OCI-LY1 (cell line): ENCODE measurements around the gene PRSS23.
"Not testable (repeated sequence)": the region's sequence is repeated elsewhere in the genome, so short reads cannot be mapped to it uniquely, and the experiment has no call there.

Source experiments
- H2AFZ ChIP-seq: fragments of 200-600 bp; sonication (generic), shearing (Covaris generic); 2 replicates; pipeline ENCODE4 v1.6.0; 2014; ENCODE audit warnings: antibody characterized with exemption, mild to moderate bottlenecking, low read length
- H3F3A ChIP-seq: fragments of 200-600 bp; sonication (generic), shearing (Covaris generic); 2 replicates; pipeline ENCODE4 v1.6.0; 2014; ENCODE audit warnings: mild to moderate bottlenecking, antibody characterized with exemption, low read length, moderate library complexity; ENCODE audit not compliant: insufficient read depth
- H3K27ac ChIP-seq: fragments of 200-600 bp; sonication (generic); 2 replicates; pipeline ENCODE4 v1.5.1; 2014; ENCODE audit warnings: low read length, mixed run types, mild to moderate bottlenecking, low read depth; ENCODE audit not compliant: poor library complexity, severe bottlenecking
- H3K27me3 ChIP-seq: fragments of 200-600 bp; sonication (generic); 2 replicates; pipeline ENCODE4 v1.6.0; 2014; ENCODE audit warnings: antibody characterized with exemption, mild to moderate bottlenecking, low read length, moderate library complexity; ENCODE audit not compliant: insufficient read depth
- H3K36me3 ChIP-seq: fragments of 200-600 bp; sonication (generic); 2 replicates; pipeline ENCODE4 v1.6.1; 2014; ENCODE audit warnings: mild to moderate bottlenecking, antibody characterized with exemption, low read length, moderate library complexity, mixed read lengths; ENCODE audit not compliant: insufficient read depth
- H3K4me1 ChIP-seq: fragments of 200-600 bp; sonication (generic); 2 replicates; pipeline ENCODE4 v1.5.1; 2014; ENCODE audit warnings: mild to moderate bottlenecking, low read length, moderate library complexity; ENCODE audit not compliant: insufficient read depth, severe bottlenecking
- H3K4me2 ChIP-seq: fragments of 200-600 bp; sonication (generic), shearing (Covaris generic); 2 replicates; pipeline ENCODE4 v1.6.1; 2014; ENCODE audit warnings: low read length
- H3K4me3 ChIP-seq: fragments of 200-600 bp; sonication (generic); 2 replicates; pipeline ENCODE4 v1.5.1; 2014; ENCODE audit warnings: low read length, low read depth, mild to moderate bottlenecking, mixed read lengths; ENCODE audit not compliant: poor library complexity, severe bottlenecking
- H3K79me2 ChIP-seq: fragments of 200-600 bp; shearing (Covaris generic); 2 replicates; pipeline ENCODE4 v1.6.1; 2016; ENCODE audit warnings: mixed run types, low read length, mixed read lengths; ENCODE audit not compliant: insufficient read depth
- H3K9ac ChIP-seq: fragments of 200-600 bp; sonication (generic), shearing (Covaris generic); 2 replicates; pipeline ENCODE4 v1.6.1; 2014; ENCODE audit warnings: mild to moderate bottlenecking, low read length, mixed read lengths
- H3K9me2 ChIP-seq: fragments of 200-600 bp; sonication (generic), shearing (Covaris generic); 2 replicates; pipeline ENCODE4 v1.6.1; 2014; ENCODE audit warnings: low read depth, mild to moderate bottlenecking, low read length, mixed read lengths
- H3K9me3 ChIP-seq: fragments of 200-600 bp; shearing (Covaris generic); 2 replicates; pipeline ENCODE4 v1.6.1; 2014; ENCODE audit warnings: low read length, mixed read lengths
- H4K20me1 ChIP-seq: fragments of 200-600 bp; sonication (generic), shearing (Covaris generic); 2 replicates; pipeline ENCODE4 v1.6.0; 2016; ENCODE audit warnings: mild to moderate bottlenecking, low read length; ENCODE audit not compliant: insufficient read depth
- EZH2 ChIP-seq: fragments of 200-600 bp; sonication (generic), shearing (Covaris generic); IDR thresholded peaks from 2 replicates; pipeline ENCODE4 v1.8.0; 2017; ENCODE audit warnings: borderline replicate concordance, mixed run types, mild to moderate bottlenecking, antibody characterized with exemption, low read length, moderate library complexity, mixed read lengths
- TF ChIP-seq, protein P1 (sequence below): fragments of 200-600 bp; sonication (generic), shearing (Covaris generic); IDR thresholded peaks from 2 replicates; pipeline ENCODE4 v1.5.1; 2017; ENCODE audit warnings: mild to moderate bottlenecking, antibody characterized with exemption, low read length, moderate library complexity, mixed read lengths

The PRSS23 gene

DNA sequence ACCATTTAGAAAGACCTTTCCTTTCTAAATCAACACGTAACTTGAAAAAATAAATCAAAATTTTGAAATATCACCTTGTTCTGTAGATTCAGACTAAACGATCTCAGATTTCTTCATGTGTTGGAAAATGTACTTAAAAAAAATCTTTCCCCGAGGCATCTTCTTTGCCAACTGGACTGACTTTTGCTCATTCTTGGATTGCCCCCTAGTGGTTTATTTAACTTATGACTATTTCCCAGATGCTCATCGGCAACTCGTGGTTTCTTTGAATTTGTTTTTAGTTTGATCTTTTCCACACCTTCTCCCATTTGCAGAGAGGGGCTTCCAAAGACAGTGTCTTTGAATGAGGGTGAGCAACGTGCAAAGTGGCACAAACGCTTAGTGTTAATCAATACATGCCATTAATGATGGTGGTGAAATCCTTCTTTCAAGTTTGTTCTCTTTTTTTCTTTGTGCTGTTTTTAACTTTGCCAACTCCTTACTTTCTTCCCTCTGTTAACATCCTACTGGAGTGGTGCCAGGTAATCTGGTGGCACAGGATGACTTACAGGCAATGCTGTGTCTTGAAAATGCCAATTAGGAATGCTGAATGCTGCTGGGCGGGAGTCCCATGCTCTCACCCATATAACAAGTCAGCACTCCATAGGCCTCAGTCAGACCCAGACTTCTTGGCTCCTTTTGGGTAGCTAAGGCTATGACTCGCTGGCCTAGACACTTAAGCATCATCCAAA, 18.3 kb downstream of the PRSS23 start:
- H3K27me3 ChIP-seq, result no peaks in the 10 kb centered on the region
- H2AFZ ChIP-seq, result no peak overlapping the region
- no peak overlapping the region for H3K9ac ChIP-seq
- no peaks in the 10 kb centered on the region for H3K4me1 ChIP-seq
- no peaks in the 10 kb centered on the region for H3K9me3 ChIP-seq
- no peaks in the 10 kb centered on the region for H3F3A ChIP-seq
- no peak overlapping the region for H3K4me3 ChIP-seq
- H3K27ac ChIP-seq, result no peak overlapping the region
- H3K79me2 ChIP-seq, result no peaks in the 10 kb centered on the region
- no peaks in the 10 kb centered on the region for H3K9me2 ChIP-seq
- no peaks in the 10 kb centered on the region for H4K20me1 ChIP-seq
- TF ChIP-seq, protein P1, sequence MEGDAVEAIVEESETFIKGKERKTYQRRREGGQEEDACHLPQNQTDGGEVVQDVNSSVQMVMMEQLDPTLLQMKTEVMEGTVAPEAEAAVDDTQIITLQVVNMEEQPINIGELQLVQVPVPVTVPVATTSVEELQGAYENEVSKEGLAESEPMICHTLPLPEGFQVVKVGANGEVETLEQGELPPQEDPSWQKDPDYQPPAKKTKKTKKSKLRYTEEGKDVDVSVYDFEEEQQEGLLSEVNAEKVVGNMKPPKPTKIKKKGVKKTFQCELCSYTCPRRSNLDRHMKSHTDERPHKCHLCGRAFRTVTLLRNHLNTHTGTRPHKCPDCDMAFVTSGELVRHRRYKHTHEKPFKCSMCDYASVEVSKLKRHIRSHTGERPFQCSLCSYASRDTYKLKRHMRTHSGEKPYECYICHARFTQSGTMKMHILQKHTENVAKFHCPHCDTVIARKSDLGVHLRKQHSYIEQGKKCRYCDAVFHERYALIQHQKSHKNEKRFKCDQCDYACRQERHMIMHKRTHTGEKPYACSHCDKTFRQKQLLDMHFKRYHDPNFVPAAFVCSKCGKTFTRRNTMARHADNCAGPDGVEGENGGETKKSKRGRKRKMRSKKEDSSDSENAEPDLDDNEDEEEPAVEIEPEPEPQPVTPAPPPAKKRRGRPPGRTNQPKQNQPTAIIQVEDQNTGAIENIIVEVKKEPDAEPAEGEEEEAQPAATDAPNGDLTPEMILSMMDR, result peak; percentile 71
- TF ChIP-seq EZH2, result no peak
- H3K36me3 ChIP-seq, result no peaks in the 10 kb centered on the region
- H3K4me2 ChIP-seq, result no peak overlapping the region

DNA sequence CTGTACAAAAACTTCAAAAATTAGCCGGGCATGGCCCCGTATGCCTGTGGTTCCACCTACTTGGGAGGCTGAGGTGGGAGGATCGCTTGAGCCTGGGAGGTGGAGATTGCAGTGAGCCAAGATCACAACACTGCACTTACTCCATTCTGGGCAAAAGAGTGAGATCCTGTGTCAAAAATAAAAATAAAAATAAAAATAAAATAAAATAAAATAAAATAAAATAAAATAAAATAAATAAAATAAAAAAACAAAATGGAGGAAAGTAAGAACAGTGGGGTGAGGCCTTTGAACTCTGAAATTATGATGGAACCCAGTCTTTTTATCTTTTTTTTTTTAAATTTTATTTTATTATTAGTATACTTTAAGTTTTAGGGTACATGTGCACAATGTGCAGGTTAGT, 23.8 kb downstream of the PRSS23 start:
- not testable (repeated sequence) for H3K9me2 ChIP-seq, H3K4me3 ChIP-seq, H3K4me2 ChIP-seq, H3K9me3 ChIP-seq, H3K36me3 ChIP-seq, H3K27ac ChIP-seq, H3K4me1 ChIP-seq, H3K9ac ChIP-seq, H2AFZ ChIP-seq, H3K79me2 ChIP-seq, H3F3A ChIP-seq, H4K20me1 ChIP-seq, H3K27me3 ChIP-seq

DNA sequence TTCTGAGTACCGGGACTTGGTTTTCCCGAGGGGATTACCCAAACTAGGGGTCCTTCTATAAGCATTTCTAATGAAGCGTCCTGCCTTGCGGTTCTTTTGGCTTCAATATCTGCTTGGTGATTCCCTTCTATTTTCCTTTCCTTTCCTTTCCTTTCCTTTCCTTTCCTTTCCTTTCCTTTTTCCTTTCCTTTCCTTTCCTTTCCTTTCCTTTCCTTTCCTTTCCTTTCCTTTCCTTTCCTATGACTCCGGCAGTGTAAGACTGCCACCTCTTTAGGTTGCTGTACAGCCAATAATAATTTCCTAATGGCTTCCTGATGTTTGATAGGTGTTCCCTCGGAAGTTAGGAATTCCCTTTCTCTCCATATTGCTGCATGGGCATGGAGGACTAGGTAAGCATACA, 34.0 kb downstream of the PRSS23 start:
- not testable (repeated sequence) for H3K9ac ChIP-seq, H3K79me2 ChIP-seq, H3F3A ChIP-seq, H3K4me3 ChIP-seq, H2AFZ ChIP-seq, H3K27me3 ChIP-seq, H3K36me3 ChIP-seq, H3K9me2 ChIP-seq, H3K4me1 ChIP-seq, H3K9me3 ChIP-seq, H4K20me1 ChIP-seq, H3K4me2 ChIP-seq, H3K27ac ChIP-seq

DNA sequence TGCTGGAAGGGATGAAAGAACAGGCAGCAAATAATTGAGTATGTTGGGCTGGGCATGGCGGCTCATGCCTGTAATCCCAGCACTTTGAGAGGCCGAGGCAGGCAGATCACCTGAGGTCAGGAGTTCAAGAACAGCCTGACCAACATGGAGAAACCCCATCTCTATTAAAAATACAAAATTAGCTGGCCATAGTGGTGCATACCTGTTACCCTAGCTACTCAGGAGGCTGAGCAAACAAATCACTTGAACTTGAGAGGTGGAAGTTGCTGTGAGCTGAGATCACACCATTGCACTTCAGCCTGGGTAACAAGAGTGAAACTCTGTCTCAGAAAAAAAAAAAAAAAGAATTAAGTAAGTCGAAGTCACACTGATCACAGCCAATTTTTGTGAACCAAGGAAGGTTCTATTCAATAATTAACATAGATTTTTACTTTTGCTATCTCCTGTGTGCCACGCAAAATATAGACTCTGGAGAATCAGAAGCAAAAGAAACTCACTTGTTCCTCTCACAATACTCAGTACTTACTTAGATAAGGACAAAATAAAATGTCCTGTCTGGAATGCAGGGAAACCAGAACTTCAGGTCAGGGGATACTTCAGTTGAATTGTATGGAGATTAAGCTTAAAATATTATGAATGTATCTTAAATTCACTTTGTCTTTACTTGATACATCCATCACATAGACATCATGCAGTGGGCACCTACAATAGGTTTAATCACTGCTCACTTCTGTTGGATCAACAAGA, 44.6 kb downstream of the PRSS23 start:
- H3K4me1 ChIP-seq, H3K36me3 ChIP-seq, H3K27ac ChIP-seq, H3F3A ChIP-seq, H3K27me3 ChIP-seq, H4K20me1 ChIP-seq, H3K4me2 ChIP-seq, H3K9me2 ChIP-seq, H3K9ac ChIP-seq, H3K9me3 ChIP-seq, H3K79me2 ChIP-seq, H2AFZ ChIP-seq, H3K4me3 ChIP-seq: not testable (repeated sequence)
